ENCODE data around the gene THYN1.
A peak's percentile ranks its signal among the peaks of the same experiment; 100 is the strongest.

Gene THYN1

GRCh38 chr11:134253188-134253993 is at the start of gene THYN1, which contains the start of gene ACAD8:
Gene THYN1 (minus strand): TSS chr11:134253352. CDS start chr11:134252882, 470 bp downstream.
Gene ACAD8 (plus strand): TSS chr11:134253568. CDS start chr11:134253601, 33 bp downstream.
- H3K4me3 ChIP-seq (ENCODE audit: low read depth, low read length): peak within 1 kb of the TSS; percentile 62
- TF ChIP-seq CTCF (IDR thresholded peaks at IDR 0.05; ENCODE audit: low read depth, low read length, missing control alignments): no peak
- peak; percentile 92 for DNase-seq (ENCODE audit: low read depth)

- no peak for TF ChIP-seq CTCF (IDR thresholded peaks at IDR 0.05; ENCODE audit: low read depth, low read length, missing control alignments)
- H3K4me3 ChIP-seq (ENCODE audit: low read depth, low read length): no peak overlapping the region
- no peak for DNase-seq (ENCODE audit: low read depth)
These were observed 41.5 kb upstream of the THYN1 start for GRCh38 chr11:134294664-134295063.

DNA sequence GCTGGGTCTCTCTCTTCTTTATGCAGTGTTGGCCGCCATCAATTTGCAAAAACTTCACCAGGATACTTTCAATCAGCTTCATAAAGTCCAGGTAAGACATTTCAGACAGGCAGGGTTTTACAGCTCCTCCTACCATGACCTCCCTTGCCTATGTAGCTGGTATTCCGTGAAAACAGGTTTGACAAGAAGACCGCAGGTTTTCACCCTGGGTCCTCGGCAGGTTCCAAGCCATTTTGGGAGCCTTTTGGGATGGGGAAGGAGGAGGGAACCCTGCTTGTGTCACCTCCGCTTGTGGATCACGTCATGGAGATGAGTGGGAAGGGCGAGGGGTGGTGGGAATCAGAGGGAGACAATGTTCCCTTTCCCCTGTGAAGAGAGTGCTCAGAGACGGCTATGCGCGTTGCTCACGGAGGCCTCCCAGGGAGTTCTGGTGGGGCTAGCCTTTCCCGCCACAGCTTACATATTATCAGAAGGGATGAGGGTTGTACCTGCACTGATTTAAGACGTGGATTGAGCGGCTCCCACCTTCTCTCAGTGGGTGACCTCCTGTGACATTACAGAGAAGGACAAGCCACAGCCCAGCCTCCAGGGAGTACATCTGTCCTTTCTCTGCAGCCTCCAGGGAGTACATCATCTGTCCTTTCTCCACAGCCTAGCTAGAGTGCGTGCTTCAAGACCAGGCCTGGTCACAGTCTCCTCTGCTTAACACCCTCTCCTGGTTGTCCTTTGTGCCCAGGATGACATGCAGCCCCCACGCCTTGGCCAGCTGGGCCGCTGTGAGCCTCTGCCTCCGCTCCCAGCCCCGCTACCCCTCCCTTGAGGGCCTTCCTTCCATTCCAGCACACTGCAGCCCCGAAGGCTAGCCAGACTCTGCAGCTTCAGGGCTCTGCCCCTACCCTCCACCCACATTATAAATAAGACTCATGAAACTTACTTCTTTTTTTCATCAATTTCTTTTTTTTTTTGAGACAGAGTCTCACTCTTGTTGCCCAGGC is 40.3 kb upstream of the THYN1 start:
- no peak for TF ChIP-seq CTCF (IDR thresholded peaks at IDR 0.05; ENCODE audit: low read depth, low read length, missing control alignments)
- H3K4me3 ChIP-seq (ENCODE audit: low read depth, low read length): no peak overlapping the region
- DNase-seq (ENCODE audit: low read depth): no peak

GRCh38 chr11:134292661-134293060 is 39.5 kb upstream of the THYN1 start:
- no peak for TF ChIP-seq CTCF (IDR thresholded peaks at IDR 0.05; ENCODE audit: low read depth, low read length, missing control alignments)
- DNase-seq (ENCODE audit: low read depth): no peak

GRCh38 chr11:134291196-134291595 is 38.0 kb upstream of the THYN1 start:
- no peak for TF ChIP-seq CTCF (IDR thresholded peaks at IDR 0.05; ENCODE audit: low read depth, low read length, missing control alignments)
- DNase-seq (ENCODE audit: low read depth): no peak
- H3K4me3 ChIP-seq (ENCODE audit: low read depth, low read length): no peak overlapping the region

More at GRCh38 chr11:134292661-134293060, 39.5 kb upstream of the THYN1 start:
- H3K4me3 ChIP-seq (ENCODE audit: low read depth, low read length): no peak overlapping the region

- H3K4me3 ChIP-seq (ENCODE audit: low read depth, low read length): no peak overlapping the region
- TF ChIP-seq CTCF (IDR thresholded peaks at IDR 0.05; ENCODE audit: low read depth, low read length, missing control alignments): no peak
- DNase-seq (ENCODE audit: low read depth): no peak
These were observed 37.5 kb upstream of the THYN1 start for GRCh38 chr11:134290646-134291045.

Data from GM12864 (cell line).